K562 (cell line): ENCODE measurements around the gene NTN4. TPM values are rescaled to one million over a fixed set of nuclear protein-coding genes. Genes with fewer than 3 reads are reported as not detected.

Experiments
- ATAC-seq: fragments of 200-7000 bp; cut with Tn5 transposase; 3 replicates; pipeline ENCODE4 v1.9.1; 2020; ENCODE audit warnings: moderate library complexity
- BruUV-seq: library from RNA; stranded (reverse); fragments of 400-500 nt; replicated peaks from 2 replicates; lab custom pipeline; 2021; lab: Mats Ljungman, UMichigan
- CTCF ChIA-PET: fragments of 300-600 bp; formaldehyde crosslinking; extraction: SDS; loops from one replicate; lab custom pipeline; 2021; ENCODE audit warnings: low intra/inter-chr PET ratio; lab: Yijun Ruan, JAX
- POLR2A ChIA-PET: fragments of 300-600, 350-650 bp; sonication (Branson Sonifier 250); formaldehyde crosslinking; extraction: SDS; loops from one replicate; lab custom pipeline; 2021; ENCODE audit warnings: antibody characterized with exemption, inconsistent platforms; lab: Yijun Ruan, JAX
- DNase-seq, 4 experiments: peaks; one replicate each; pipeline versions ENCODE4 v3.0.0 to v3.0.0-alpha.2; 2011 to 2018; ENCODE audit warnings: low spot score in 3 of 4, mixed read lengths in 3 of 4; ENCODE audit errors: extremely low read depth in 1 of 4
- FAIRE-seq: peaks from 2 replicates; lab custom pipeline; 2011; peaks lifted over from hg19 to GRCh38; lab: Jason Lieb, UNC
- H2AFZ ChIP-seq: 2 replicates; pipeline ENCODE4 v1.6.0; 2011; ENCODE audit warnings: low read depth, low read length, control low read depth, inconsistent platforms
- H3K27ac ChIP-seq: fragments of 200-600 bp; 3 replicates; pipeline ENCODE4 v1.8.0; 2011; ENCODE audit warnings: low read depth, mild to moderate bottlenecking, control low read depth, inconsistent platforms, low read length, moderate library complexity, mixed read lengths; ENCODE audit errors: extremely low read depth
- H3K27me3 ChIP-seq, 2 experiments: fragments of 300-600 bp in 1 of 2; 2 replicates in 1 of 2; 3 replicates in 1 of 2; pipeline versions ENCODE4 v1.6.0 to v1.8.0; 2011; ENCODE audit warnings: inconsistent platforms in 2 of 2, low read length in 2 of 2, mild to moderate bottlenecking in 1 of 2, mixed read lengths in 1 of 2, moderate library complexity in 1 of 2; ENCODE audit not compliant: control insufficient read depth in 2 of 2, insufficient read depth in 2 of 2
- H3K36me3 ChIP-seq: fragments of 300-600 bp; 3 replicates; pipeline ENCODE4 v1.8.0; 2011; ENCODE audit warnings: mild to moderate bottlenecking, low read length, inconsistent platforms; ENCODE audit not compliant: control insufficient read depth, insufficient read depth
- H3K4me1 ChIP-seq, 2 experiments: fragments of 200-600 bp in 1 of 2; replicated peaks in 1 of 2; 2 replicates in 1 of 2; 3 replicates in 1 of 2; pipeline versions ENCODE4 v1.5.1 to v1.8.0; 2011; ENCODE audit warnings: inconsistent platforms in 2 of 2, low read length in 2 of 2, mild to moderate bottlenecking in 1 of 2, mixed read lengths in 1 of 2, moderate library complexity in 1 of 2; ENCODE audit not compliant: control insufficient read depth in 2 of 2, insufficient read depth in 2 of 2
- H3K4me2 ChIP-seq: 2 replicates; pipeline ENCODE4 v1.6.1; 2011; ENCODE audit warnings: low read length, control low read depth, inconsistent platforms, mixed read lengths; ENCODE audit not compliant: insufficient read depth
- H3K4me3 ChIP-seq: fragments of 200-600 bp; sonication (generic), shearing (Covaris generic); 2 replicates; pipeline ENCODE4 v1.5.1; 2016; ENCODE audit warnings: control low read depth, inconsistent platforms
- H3K79me2 ChIP-seq: fragments of 200-600 bp; 3 replicates; pipeline ENCODE4 v1.8.0; 2011; ENCODE audit warnings: low read length, inconsistent platforms; ENCODE audit not compliant: control insufficient read depth, insufficient read depth
- H3K9ac ChIP-seq, 2 experiments: 2 replicates each; pipeline versions ENCODE4 v1.6.0 to v1.6.1; 2011; ENCODE audit warnings: low read depth in 2 of 2, low read length in 2 of 2, control low read depth in 1 of 2, inconsistent platforms in 1 of 2, mild to moderate bottlenecking in 1 of 2, mixed read lengths in 1 of 2; ENCODE audit not compliant: insufficient read depth in 1 of 2
- H3K9me1 ChIP-seq: one replicate; pipeline ENCODE4 v1.6.0; 2011; ENCODE audit warnings: inconsistent platforms, mild to moderate bottlenecking, low read length, moderate library complexity; ENCODE audit not compliant: control insufficient read depth, insufficient read depth
- H3K9me3 ChIP-seq: replicated peaks from 2 replicates; pipeline ENCODE4 v1.5.1; 2011; ENCODE audit warnings: low read depth, low read length, inconsistent platforms; ENCODE audit not compliant: control insufficient read depth, insufficient read depth
- H4K20me1 ChIP-seq: replicated peaks from 2 replicates; pipeline ENCODE4 v1.6.1; 2011; ENCODE audit warnings: low read length, inconsistent platforms, mixed read lengths; ENCODE audit not compliant: control insufficient read depth, insufficient read depth
- ARHGAP35 ChIP-seq: fragments of 450-650 bp; IDR thresholded peaks from 2 replicates; pipeline ENCODE4 v1.6.1; 2018; ENCODE audit not compliant: partially characterized antibody
- ATF7 ChIP-seq: fragments of 450-650 bp; IDR thresholded peaks from 2 replicates; pipeline ENCODE4 v1.7.1; 2014; ENCODE audit warnings: mild to moderate bottlenecking, moderate library complexity
- FUS ChIP-seq: fragments of 200-400 bp; formaldehyde crosslinking; optimal IDR thresholded peaks from 2 replicates; pipeline ENCODE3; 2017; ENCODE audit warnings: low read depth, low read length
- KHSRP ChIP-seq: fragments of 450-650 bp; IDR thresholded peaks from 2 replicates; pipeline ENCODE4 v1.6.1; 2017
- MAFK ChIP-seq: IDR thresholded peaks from 2 replicates; pipeline ENCODE4 v1.6.1; 2011; ENCODE audit warnings: low read length, improper control_type of control experiment
- RBFOX2 ChIP-seq: fragments of 200-400 bp; formaldehyde crosslinking; IDR thresholded peaks from 2 replicates; pipeline ENCODE4 v1.6.1; 2017; ENCODE audit warnings: low read depth, mild to moderate bottlenecking, low read length, moderate library complexity
- SIN3B ChIP-seq: fragments of 450-650 bp; IDR thresholded peaks from 2 replicates; pipeline ENCODE4 v1.6.1; 2017; ENCODE audit warnings: low read depth, mild to moderate bottlenecking, moderate library complexity
- TARDBP ChIP-seq: fragments of 450-650 bp; IDR thresholded peaks from 2 replicates; pipeline ENCODE4 v1.6.1; 2016
- ZBTB8A ChIP-seq: fragments of 450-650 bp; IDR thresholded peaks from 2 replicates; pipeline ENCODE4 v1.6.1; 2018; ENCODE audit warnings: mild to moderate bottlenecking, moderate library complexity; ENCODE audit not compliant: partially characterized antibody
- ZNF143 ChIP-seq: sonication (generic); formaldehyde crosslinking; IDR thresholded peaks from 2 replicates; pipeline ENCODE4 v1.9.0; 2022; ENCODE audit warnings: mild to moderate bottlenecking, missing genetic modification reagents
- ZNF512 ChIP-seq: IDR thresholded peaks from 2 replicates; pipeline ENCODE4 v1.6.1; 2016; ENCODE audit warnings: missing genetic modification characterization, missing compliant biosample characterization
- ZNF584 ChIP-seq: fragments of 200-800 bp; sonication (Bioruptor generic); IDR thresholded peaks from 2 replicates; pipeline ENCODE4 v1.6.1; 2016; ENCODE audit warnings: low read depth, mild to moderate bottlenecking, missing genetic modification characterization, missing compliant biosample characterization
- WGBS: fragments of 100-300 bp; shearing (Covaris generic); methylation state at CpG from one replicate; pipeline ENCODE4 v1.1.6; 2016; ENCODE audit warnings: low coverage, mixed read lengths; ENCODE audit not compliant: insufficient coverage; ENCODE audit errors: missing lambda C conversion rate; 5-methylcytosine and 5-hydroxymethylcytosine counted together
- in situ Hi-C: fragments of 300-500 bp; cut with MboI; formaldehyde crosslinking; loops from 4 replicates; pipeline ENCODE4 v1.15.0; 2018; ENCODE audit warnings: inconsistent platforms, mixed read lengths
- intact Hi-C: fragments of 100-400 bp; cut with micrococcal nuclease; formaldehyde crosslinking; loops from 2 replicates; pipeline ENCODE4 v1.14.2; 2022
- polyA plus RNA-seq, 8 experiments: library from polyadenylated mRNA; depleted of rRNA in 4 of 8; stranded (reverse) in 5 of 8; unstranded in 3 of 8; fragments of >200 nt; fragmentation: Nextera tagmentation in 2 of 8; fragmentation: Illumina TruSeq in 1 of 8; extraction: Ambion mirVana in 2 of 8; extraction: Trizol in 1 of 8; gene quantifications; 2 replicates each; pipeline versions ENCODE4 v1.2.1 to v1.2.3, GENCODE V29; 2011 to 2014; ENCODE audit warnings: inconsistent platforms in 1 of 8, missing spikeins in 1 of 8
- total RNA-seq, 7 experiments: library from RNA; depleted of rRNA in 6 of 7; stranded (reverse); fragments of >200 nt in 6 of 7; fragmentation: Illumina TruSeq in 2 of 7; extraction: Trizol in 2 of 7; gene quantifications; 2 replicates each; pipeline versions ENCODE4 v1.2.1 to v1.2.3, GENCODE V29; 2011 to 2021; ENCODE audit warnings: low replicate concordance in 1 of 7
- TF ChIP-seq, protein P1 (sequence below): fragments of 450-650 bp; IDR thresholded peaks from 2 replicates; pipeline ENCODE4 v1.6.1; 2018; ENCODE audit not compliant: partially characterized antibody
- TF ChIP-seq, protein P2 (sequence below), 2 experiments: fragments of 450-650 bp; IDR thresholded peaks; 2 replicates each; pipeline ENCODE4 v1.6.1; 2016
- TF ChIP-seq, protein P3 (sequence below): fragments of 450-650 bp; formaldehyde crosslinking; conservative IDR thresholded peaks from 2 replicates; pipeline ENCODE4 v1.4.0; 2022; ENCODE audit warnings: mild to moderate bottlenecking, missing genetic modification characterization

Gene NTN4
- total and polyA plus RNA-seq, 9 of the 15 experiments (the other 6 are each of a cell fraction or from before 2014, with no cell fraction given) = 0.13 TPM; not detected in 8

DNA sequence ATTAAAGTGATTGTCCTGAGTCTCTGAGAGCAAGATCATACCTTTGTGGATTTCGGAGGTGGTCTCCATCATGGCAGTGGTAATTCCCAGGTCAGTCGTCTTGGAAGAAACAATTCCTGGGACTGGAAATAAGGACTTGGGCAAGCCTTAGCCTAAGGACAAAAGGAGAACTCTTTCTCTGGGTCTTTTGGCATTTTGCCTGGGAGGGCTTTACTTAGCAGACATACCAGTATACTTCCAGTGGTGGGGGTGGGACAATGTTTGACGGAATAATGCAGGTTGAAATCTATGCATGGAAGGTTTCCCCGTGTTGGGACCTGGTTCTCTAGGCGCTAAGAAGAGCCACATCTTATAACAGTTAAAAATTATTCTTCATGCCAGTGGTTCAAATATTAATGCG, 168.8 kb downstream of the NTN4 start (continued):
- TF ChIP-seq RBFOX2 (no peak), ZNF584 (CRISPR knock-in tag) (no peak)
- TF ChIP-seq, protein P1, sequence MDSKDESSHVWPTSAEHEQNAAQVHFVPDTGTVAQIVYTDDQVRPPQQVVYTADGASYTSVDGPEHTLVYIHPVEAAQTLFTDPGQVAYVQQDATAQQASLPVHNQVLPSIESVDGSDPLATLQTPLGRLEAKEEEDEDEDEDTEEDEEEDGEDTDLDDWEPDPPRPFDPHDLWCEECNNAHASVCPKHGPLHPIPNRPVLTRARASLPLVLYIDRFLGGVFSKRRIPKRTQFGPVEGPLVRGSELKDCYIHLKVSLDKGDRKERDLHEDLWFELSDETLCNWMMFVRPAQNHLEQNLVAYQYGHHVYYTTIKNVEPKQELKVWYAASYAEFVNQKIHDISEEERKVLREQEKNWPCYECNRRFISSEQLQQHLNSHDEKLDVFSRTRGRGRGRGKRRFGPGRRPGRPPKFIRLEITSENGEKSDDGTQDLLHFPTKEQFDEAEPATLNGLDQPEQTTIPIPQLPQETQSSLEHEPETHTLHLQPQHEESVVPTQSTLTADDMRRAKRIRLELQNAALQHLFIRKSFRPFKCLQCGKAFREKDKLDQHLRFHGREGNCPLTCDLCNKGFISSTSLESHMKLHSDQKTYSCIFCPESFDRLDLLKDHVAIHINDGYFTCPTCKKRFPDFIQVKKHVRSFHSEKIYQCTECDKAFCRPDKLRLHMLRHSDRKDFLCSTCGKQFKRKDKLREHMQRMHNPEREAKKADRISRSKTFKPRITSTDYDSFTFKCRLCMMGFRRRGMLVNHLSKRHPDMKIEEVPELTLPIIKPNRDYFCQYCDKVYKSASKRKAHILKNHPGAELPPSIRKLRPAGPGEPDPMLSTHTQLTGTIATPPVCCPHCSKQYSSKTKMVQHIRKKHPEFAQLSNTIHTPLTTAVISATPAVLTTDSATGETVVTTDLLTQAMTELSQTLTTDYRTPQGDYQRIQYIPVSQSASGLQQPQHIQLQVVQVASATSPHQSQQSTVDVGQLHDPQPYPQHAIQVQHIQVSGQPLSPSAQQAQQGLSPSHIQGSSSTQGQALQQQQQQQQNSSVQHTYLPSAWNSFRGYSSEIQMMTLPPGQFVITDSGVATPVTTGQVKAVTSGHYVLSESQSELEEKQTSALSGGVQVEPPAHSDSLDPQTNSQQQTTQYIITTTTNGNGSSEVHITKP = no peak
- TF ChIP-seq, protein P2, sequence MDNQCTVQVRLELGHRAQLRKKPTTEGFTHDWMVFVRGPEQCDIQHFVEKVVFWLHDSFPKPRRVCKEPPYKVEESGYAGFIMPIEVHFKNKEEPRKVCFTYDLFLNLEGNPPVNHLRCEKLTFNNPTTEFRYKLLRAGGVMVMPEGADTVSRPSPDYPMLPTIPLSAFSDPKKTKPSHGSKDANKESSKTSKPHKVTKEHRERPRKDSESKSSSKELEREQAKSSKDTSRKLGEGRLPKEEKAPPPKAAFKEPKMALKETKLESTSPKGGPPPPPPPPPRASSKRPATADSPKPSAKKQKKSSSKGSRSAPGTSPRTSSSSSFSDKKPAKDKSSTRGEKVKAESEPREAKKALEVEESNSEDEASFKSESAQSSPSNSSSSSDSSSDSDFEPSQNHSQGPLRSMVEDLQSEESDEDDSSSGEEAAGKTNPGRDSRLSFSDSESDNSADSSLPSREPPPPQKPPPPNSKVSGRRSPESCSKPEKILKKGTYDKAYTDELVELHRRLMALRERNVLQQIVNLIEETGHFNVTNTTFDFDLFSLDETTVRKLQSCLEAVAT (IDR thresholded peaks at IDR 0.05) = no peak
- TF ChIP-seq, all 486 proteins: peak for 0

GRCh38 chr12:95620171-95620570, 170.4 kb downstream of the NTN4 start:
- Histone ChIP-seq H3K36me3 (no peaks in the 10 kb centered on the region), H4K20me1 (no peaks in the 10 kb centered on the region), H3K79me2 (no peaks in the 10 kb centered on the region), H3K27ac (no peak overlapping the region), H3K9ac (no peak overlapping the region), H3K4me3 (no peak overlapping the region), H2AFZ (no peak overlapping the region), H3K9me1 (no peaks in the 10 kb centered on the region), H3K9me3 (no peaks in the 10 kb centered on the region), H3K4me2 (no peak overlapping the region), H3K4me1 (no peaks in the 10 kb centered on the region; a peak in 1 of 5 replicates), H3K27me3 (peaks cover 0 to 4% of the 10 kb centered on the region in 2 experiments; a peak in 2 of 5 replicates)
- in situ Hi-C loops = loop anchor here (10.0 to 25.0 kb wide), 2 partner anchors 195 to 892 kb away; no protein-coding TSS in a partner anchor
- no peak for FAIRE-seq
- no peak for DNase-seq
- ChIA-PET POLR2A (interaction anchor here (0.6 kb wide), 1 partner anchor 647 kb away, joined by 3 read pairs; no protein-coding TSS in a partner anchor), CTCF (no interaction called here)
- no peak for ATAC-seq
- no TSS peak for BruUV-seq
- intact Hi-C loops = loop anchor here (10.0 kb wide), 1 partner anchor 375 kb away; the partner anchor contains the start of gene HAL
- WGBS = 4% methylated on average over 4 of the region's 4 CpGs
- TF ChIP-seq KHSRP (no peak), MAFK (no peak), ZBTB8A (no peak), ARHGAP35 (no peak), ZNF143 (CRISPR knock-in tag) (no peak), ATF7 (no peak), SIN3B (no peak), FUS (no peak), TARDBP (no peak), ZNF512 (tag) (no peak)
- TF ChIP-seq, protein P3, sequence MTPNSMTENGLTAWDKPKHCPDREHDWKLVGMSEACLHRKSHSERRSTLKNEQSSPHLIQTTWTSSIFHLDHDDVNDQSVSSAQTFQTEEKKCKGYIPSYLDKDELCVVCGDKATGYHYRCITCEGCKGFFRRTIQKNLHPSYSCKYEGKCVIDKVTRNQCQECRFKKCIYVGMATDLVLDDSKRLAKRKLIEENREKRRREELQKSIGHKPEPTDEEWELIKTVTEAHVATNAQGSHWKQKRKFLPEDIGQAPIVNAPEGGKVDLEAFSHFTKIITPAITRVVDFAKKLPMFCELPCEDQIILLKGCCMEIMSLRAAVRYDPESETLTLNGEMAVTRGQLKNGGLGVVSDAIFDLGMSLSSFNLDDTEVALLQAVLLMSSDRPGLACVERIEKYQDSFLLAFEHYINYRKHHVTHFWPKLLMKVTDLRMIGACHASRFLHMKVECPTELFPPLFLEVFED (CRISPR knock-in tag) = no peak
